RWPE2 (cell line): Measurements from ENCODE around the gene SDK2.

Experiments used
- ATAC-seq: fragments of 200-7000 bp; cut with Tn5 transposase; 3 replicates; pipeline ENCODE4 v1.9.1; 2021; ENCODE audit warnings: low read depth
- DNase-seq: peaks from one replicate; pipeline ENCODE4 v3.0.0-alpha.2; 2020; ENCODE audit warnings: low spot score
- H3K27ac ChIP-seq: fragments of 450-650 bp; 2 replicates; pipeline ENCODE4 v1.5.1; 2017; ENCODE audit warnings: mild to moderate bottlenecking; ENCODE audit not compliant: poor library complexity, severe bottlenecking
- H3K27me3 ChIP-seq: fragments of 250-450 bp; sonication (Bioruptor Pico); 2 replicates; pipeline ENCODE4 v1.5.1; 2021; ENCODE audit warnings: mild to moderate bottlenecking, moderate library complexity; ENCODE audit not compliant: insufficient read depth, poor library complexity, severe bottlenecking
- H3K36me3 ChIP-seq: fragments of 250-450 bp; sonication (Bioruptor Pico); 2 replicates; pipeline ENCODE4 v1.5.1; 2020; ENCODE audit warnings: low read depth, mild to moderate bottlenecking, moderate library complexity
- H3K4me1 ChIP-seq: fragments of 250-450 bp; sonication (Bioruptor Pico); 2 replicates; pipeline ENCODE4 v1.5.1; 2021; ENCODE audit warnings: mild to moderate bottlenecking, moderate library complexity; ENCODE audit not compliant: insufficient read depth, poor library complexity, severe bottlenecking
- H3K4me3 ChIP-seq: fragments of 250-450 bp; sonication (Bioruptor Pico); 2 replicates; pipeline ENCODE4 v1.5.1; 2021; ENCODE audit warnings: mild to moderate bottlenecking, moderate library complexity; ENCODE audit not compliant: severe bottlenecking
- H3K9me3 ChIP-seq: fragments of 250-450 bp; sonication (Bioruptor Pico); 2 replicates; pipeline ENCODE4 v1.5.1; 2021; ENCODE audit warnings: mild to moderate bottlenecking, moderate library complexity; ENCODE audit not compliant: severe bottlenecking
- CTCF ChIP-seq: fragments of 450-650 bp; IDR thresholded peaks from one replicate; pipeline ENCODE4 v1.5.1; 2017; ENCODE audit warnings: mild to moderate bottlenecking, moderate library complexity; ENCODE audit not compliant: poor library complexity, severe bottlenecking

SDK2 gene

GRCh38 chr17:73584987-73585386, 59.3 kb downstream of the SDK2 start:
- no peak overlapping the region for H3K27ac ChIP-seq
- H3K4me3 ChIP-seq = no peak overlapping the region
- DNase-seq = no peak
- H3K4me1 ChIP-seq = no peaks in the 10 kb centered on the region
- ATAC-seq = no peak
- TF ChIP-seq CTCF = no peak
- no peaks in the 10 kb centered on the region for H3K36me3 ChIP-seq
- no peaks in the 10 kb centered on the region for H3K27me3 ChIP-seq
- no peaks in the 10 kb centered on the region for H3K9me3 ChIP-seq

GRCh38 chr17:73584049-73584448, 60.2 kb downstream of the SDK2 start:
- Histone ChIP-seq H3K36me3 (no peaks in the 10 kb centered on the region), H3K27ac (no peak overlapping the region), H3K9me3 (no peaks in the 10 kb centered on the region), H3K4me1 (no peaks in the 10 kb centered on the region), H3K27me3 (no peaks in the 10 kb centered on the region), H3K4me3 (no peak overlapping the region)
- no peak for TF ChIP-seq CTCF
- DNase-seq (no peak), ATAC-seq (no peak)

- no peaks in the 10 kb centered on the region for H3K27me3 ChIP-seq
- H3K4me3 ChIP-seq = no peak overlapping the region
- no peaks in the 10 kb centered on the region for H3K4me1 ChIP-seq
Measured at GRCh38 chr17:73582821-73583220, 61.4 kb downstream of the SDK2 start.

GRCh38 chr17:73582359-73582758, 61.9 kb downstream of the SDK2 start:
- Histone ChIP-seq H3K9me3 (no peaks in the 10 kb centered on the region), H3K27ac (no peak overlapping the region), H3K4me1 (no peaks in the 10 kb centered on the region), H3K27me3 (no peaks in the 10 kb centered on the region), H3K4me3 (no peak overlapping the region), H3K36me3 (no peaks in the 10 kb centered on the region)
- no peak for ATAC-seq
- TF ChIP-seq CTCF = no peak
- DNase-seq = no peak

More at GRCh38 chr17:73582821-73583220, 61.4 kb downstream of the SDK2 start:
- TF ChIP-seq CTCF = no peak
- Histone ChIP-seq H3K9me3 (no peaks in the 10 kb centered on the region), H3K36me3 (no peaks in the 10 kb centered on the region), H3K27ac (no peak overlapping the region)
- ATAC-seq = no peak
- no peak for DNase-seq

- H3K9me3 ChIP-seq = no peaks in the 10 kb centered on the region
Measured at GRCh38 chr17:73581379-73581778, 62.9 kb downstream of the SDK2 start.

More at GRCh38 chr17:73581379-73581778, 62.9 kb downstream of the SDK2 start:
- no peaks in the 10 kb centered on the region for H3K4me1 ChIP-seq
- DNase-seq (no peak), ATAC-seq (no peak)
- H3K36me3 ChIP-seq = no peaks in the 10 kb centered on the region
- H3K27ac ChIP-seq = no peak overlapping the region
- no peaks in the 10 kb centered on the region for H3K27me3 ChIP-seq
- no peak overlapping the region for H3K4me3 ChIP-seq
- TF ChIP-seq CTCF = no peak
